K562 (cell line): ENCODE measurements around the gene SLC38A2. TPM values are rescaled to one million over a fixed set of nuclear protein-coding genes. Genes with fewer than 3 reads are reported as not detected.

Experiments
- ASH1L ChIP-seq: fragments of 450-650 bp; IDR thresholded peaks from 2 replicates; pipeline ENCODE4 v1.6.1; 2018; ENCODE audit warnings: borderline replicate concordance, mild to moderate bottlenecking, low read depth; ENCODE audit not compliant: partially characterized antibody
- BDP1 ChIP-seq: IDR thresholded peaks from 3 replicates; pipeline ENCODE4 v1.6.1; 2011; ENCODE audit not compliant: insufficient read length, insufficient read depth
- CBX2 ChIP-seq: fragments of 200-600 bp; sonication (generic); IDR thresholded peaks from one replicate; pipeline ENCODE4 v1.6.1; 2012; ENCODE audit warnings: mild to moderate bottlenecking, low read length, inconsistent platforms; ENCODE audit not compliant: insufficient read depth, poor library complexity, severe bottlenecking
- CREB1 ChIP-seq, 2 experiments: sonication (generic) in 1 of 2; formaldehyde crosslinking in 1 of 2; IDR thresholded peaks; 2 replicates each; pipeline versions ENCODE4 v1.6.1 to v1.8.0; 2012 to 2022; ENCODE audit warnings: inconsistent platforms in 1 of 2, mild to moderate bottlenecking in 1 of 2, missing genetic modification reagents in 1 of 2, moderate library complexity in 1 of 2
- EP400 ChIP-seq: fragments of 450-650 bp; IDR thresholded peaks from 2 replicates; pipeline ENCODE4 v1.6.1; 2017; ENCODE audit warnings: antibody characterized with exemption, mild to moderate bottlenecking, moderate library complexity
- FOXJ3 ChIP-seq: sonication (generic); formaldehyde crosslinking; IDR thresholded peaks from 2 replicates; pipeline ENCODE4 v1.4.0; 2020; ENCODE audit warnings: mild to moderate bottlenecking, missing genetic modification reagents
- MCM7 ChIP-seq, 2 experiments: fragments of 450-650 bp; IDR thresholded peaks; 2 replicates each; pipeline ENCODE4 v1.6.1; 2016 to 2018
- NFIC ChIP-seq: fragments of 450-650 bp; IDR thresholded peaks from 2 replicates; pipeline ENCODE4 v1.6.1; 2017; ENCODE audit warnings: mild to moderate bottlenecking, inconsistent platforms
- SRSF9 ChIP-seq: fragments of 200-400 bp; formaldehyde crosslinking; IDR thresholded peaks from 2 replicates; pipeline ENCODE4 v1.6.1; 2017; ENCODE audit warnings: low read depth, low read length, borderline replicate concordance
- TOE1 ChIP-seq, 2 experiments: fragments of 450-650 bp in 1 of 2; sonication (generic) in 1 of 2; formaldehyde crosslinking in 1 of 2; IDR thresholded peaks; 2 replicates each; pipeline versions ENCODE4 v1.7.1 to v1.8.0; 2016 to 2022; ENCODE audit warnings: borderline replicate concordance in 2 of 2, mild to moderate bottlenecking in 2 of 2, antibody characterized with exemption in 1 of 2, inconsistent platforms in 1 of 2, low read depth in 1 of 2, missing genetic modification reagents in 1 of 2, moderate library complexity in 1 of 2
- ZNF263 ChIP-seq: sonication (generic); formaldehyde crosslinking; IDR thresholded peaks from 2 replicates; pipeline ENCODE4 v1.8.0; 2022; ENCODE audit warnings: mild to moderate bottlenecking, missing genetic modification reagents, borderline replicate concordance
- ZNF282 ChIP-seq: sonication (generic); formaldehyde crosslinking; IDR thresholded peaks from 2 replicates; pipeline ENCODE4 v1.8.1; 2023; ENCODE audit warnings: missing genetic modification reagents
- ZNF589 ChIP-seq: fragments of 200-800 bp; sonication (Bioruptor generic); IDR thresholded peaks from 2 replicates; pipeline ENCODE4 v1.6.1; 2016; ENCODE audit warnings: low read depth, missing genetic modification characterization, missing compliant biosample characterization
- polyA plus RNA-seq, 8 experiments: library from polyadenylated mRNA; depleted of rRNA in 4 of 8; stranded (reverse) in 5 of 8; unstranded in 3 of 8; fragments of >200 nt; fragmentation: Nextera tagmentation in 2 of 8; fragmentation: Illumina TruSeq in 1 of 8; extraction: Ambion mirVana in 2 of 8; extraction: Trizol in 1 of 8; gene quantifications; 2 replicates each; pipeline versions ENCODE4 v1.2.1 to v1.2.3, GENCODE V29; 2011 to 2014; ENCODE audit warnings: inconsistent platforms in 1 of 8, missing spikeins in 1 of 8
- total RNA-seq, 7 experiments: library from RNA; depleted of rRNA in 6 of 7; stranded (reverse); fragments of >200 nt in 6 of 7; fragmentation: Illumina TruSeq in 2 of 7; extraction: Trizol in 2 of 7; gene quantifications; 2 replicates each; pipeline versions ENCODE4 v1.2.1 to v1.2.3, GENCODE V29; 2011 to 2021; ENCODE audit warnings: low replicate concordance in 1 of 7
- TF ChIP-seq, protein P1 (sequence below): fragments of 450-650 bp; IDR thresholded peaks from 2 replicates; pipeline ENCODE4 v1.6.1; 2016
- TF ChIP-seq, protein P2 (sequence below), 2 experiments: fragments of 200-800 bp in 1 of 2; sonication (Bioruptor generic) in 1 of 2; sonication (generic) in 1 of 2; formaldehyde crosslinking in 1 of 2; IDR thresholded peaks in 1 of 2; conservative IDR thresholded peaks in 1 of 2; 2 replicates each; pipeline versions ENCODE4 v1.5.0 to v1.6.1; 2016 to 2020; ENCODE audit warnings: missing compliant biosample characterization in 1 of 2, missing genetic modification characterization in 1 of 2, missing genetic modification reagents in 1 of 2
- TF ChIP-seq, protein P3 (sequence below): fragments of 250-450 bp; sonication (Bioruptor Pico); IDR thresholded peaks from 2 replicates; pipeline ENCODE4 v1.8.0; 2021; ENCODE audit warnings: mild to moderate bottlenecking, moderate library complexity
- TF ChIP-seq, protein P4 (sequence below), 2 experiments: IDR thresholded peaks; 2 replicates each; pipeline ENCODE4 v1.6.1; 2012; ENCODE audit warnings: improper control_type of control experiment in 2 of 2, low read depth in 2 of 2, low read length in 2 of 2, borderline replicate concordance in 1 of 2
- TF ChIP-seq, protein P5 (sequence below): fragments of 450-650 bp; IDR thresholded peaks from one replicate; pipeline ENCODE4 v1.6.1; 2018; ENCODE audit warnings: mild to moderate bottlenecking, moderate library complexity; ENCODE audit not compliant: partially characterized antibody

SLC38A2 gene
- total and polyA plus RNA-seq, 9 of the 15 experiments (the other 6 are each of a cell fraction or from before 2014, with no cell fraction given): 98.7 to 292 (median 143) TPM

DNA sequence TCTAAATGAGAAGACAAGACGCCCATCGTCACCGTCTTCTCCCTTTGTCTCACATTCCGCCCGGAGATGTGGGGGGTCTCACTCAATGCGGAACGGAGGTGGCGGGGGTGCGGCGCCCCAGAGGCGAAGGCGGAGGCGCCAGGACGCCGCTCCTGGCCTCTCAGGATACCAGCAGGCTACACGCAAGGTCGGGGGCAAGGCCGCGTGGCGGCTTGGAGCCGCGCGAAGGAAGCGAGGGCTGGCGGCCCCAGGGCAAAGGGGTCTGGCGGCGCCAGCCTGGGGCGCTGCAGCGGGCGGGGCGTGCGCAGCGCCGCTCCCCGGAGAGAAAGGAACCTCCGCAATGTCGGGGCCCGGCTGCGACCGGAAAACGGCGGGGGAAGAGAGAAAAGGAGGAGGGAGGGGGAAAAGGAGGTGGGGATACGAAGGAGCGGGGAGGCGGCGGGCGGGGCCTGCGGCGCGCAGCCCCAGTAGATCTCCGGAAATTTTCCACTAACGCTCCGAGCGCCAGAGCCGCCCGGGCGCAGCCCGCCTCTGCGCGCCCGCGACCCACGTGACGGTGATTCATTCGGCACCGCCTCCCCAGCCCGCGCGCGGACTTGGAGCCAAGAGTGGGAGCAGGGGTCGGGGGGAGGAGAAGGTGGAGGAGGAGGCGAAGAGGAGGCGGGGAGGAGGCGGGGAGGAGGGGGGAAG, 10.5 kb upstream of the SLC38A2 start (continued):
- TF ChIP-seq, protein P1, sequence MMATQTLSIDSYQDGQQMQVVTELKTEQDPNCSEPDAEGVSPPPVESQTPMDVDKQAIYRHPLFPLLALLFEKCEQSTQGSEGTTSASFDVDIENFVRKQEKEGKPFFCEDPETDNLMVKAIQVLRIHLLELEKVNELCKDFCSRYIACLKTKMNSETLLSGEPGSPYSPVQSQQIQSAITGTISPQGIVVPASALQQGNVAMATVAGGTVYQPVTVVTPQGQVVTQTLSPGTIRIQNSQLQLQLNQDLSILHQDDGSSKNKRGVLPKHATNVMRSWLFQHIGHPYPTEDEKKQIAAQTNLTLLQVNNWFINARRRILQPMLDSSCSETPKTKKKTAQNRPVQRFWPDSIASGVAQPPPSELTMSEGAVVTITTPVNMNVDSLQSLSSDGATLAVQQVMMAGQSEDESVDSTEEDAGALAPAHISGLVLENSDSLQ: no peak
- TF ChIP-seq ASH1L (no peak), TOE1 (IDR thresholded peaks at IDR 0.05; ENCODE audit: borderline replicate concordance) (peak; percentile 83; the same call in 1 of the 2 replicates), TOE1 (CRISPR knock-in tag; IDR thresholded peaks at IDR 0.05; ENCODE audit: borderline replicate concordance, low read depth) (no peak), BDP1 (no peak), CBX2 (no peak), EP400 (no peak), CREB1 (IDR thresholded peaks at IDR 0.05) (no peak), CREB1 (CRISPR knock-in tag; IDR thresholded peaks at IDR 0.05) (no peak), ZNF589 (CRISPR knock-in tag) (peak; percentile 85), NFIC (peak; percentile 67; the same call in 1 of the 2 replicates), MCM7 (IDR thresholded peaks at IDR 0.05) (no peak), ZNF263 (CRISPR knock-in tag) (no peak), SRSF9 (no peak), ZNF282 (CRISPR knock-in tag) (no peak), FOXJ3 (no peak)
- TF ChIP-seq, protein P2, sequence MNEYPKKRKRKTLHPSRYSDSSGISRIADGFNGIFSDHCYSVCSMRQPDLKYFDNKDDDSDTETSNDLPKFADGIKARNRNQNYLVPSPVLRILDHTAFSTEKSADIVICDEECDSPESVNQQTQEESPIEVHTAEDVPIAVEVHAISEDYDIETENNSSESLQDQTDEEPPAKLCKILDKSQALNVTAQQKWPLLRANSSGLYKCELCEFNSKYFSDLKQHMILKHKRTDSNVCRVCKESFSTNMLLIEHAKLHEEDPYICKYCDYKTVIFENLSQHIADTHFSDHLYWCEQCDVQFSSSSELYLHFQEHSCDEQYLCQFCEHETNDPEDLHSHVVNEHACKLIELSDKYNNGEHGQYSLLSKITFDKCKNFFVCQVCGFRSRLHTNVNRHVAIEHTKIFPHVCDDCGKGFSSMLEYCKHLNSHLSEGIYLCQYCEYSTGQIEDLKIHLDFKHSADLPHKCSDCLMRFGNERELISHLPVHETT (CRISPR knock-in tag; conservative IDR thresholded peaks at IDR 0.05 in 1 of 2, IDR thresholded peaks at IDR 0.05 in 1 of 2): peak in 1 of 2 experiments; percentile 82; a peak in 2 of 4 replicates
- TF ChIP-seq, protein P3, sequence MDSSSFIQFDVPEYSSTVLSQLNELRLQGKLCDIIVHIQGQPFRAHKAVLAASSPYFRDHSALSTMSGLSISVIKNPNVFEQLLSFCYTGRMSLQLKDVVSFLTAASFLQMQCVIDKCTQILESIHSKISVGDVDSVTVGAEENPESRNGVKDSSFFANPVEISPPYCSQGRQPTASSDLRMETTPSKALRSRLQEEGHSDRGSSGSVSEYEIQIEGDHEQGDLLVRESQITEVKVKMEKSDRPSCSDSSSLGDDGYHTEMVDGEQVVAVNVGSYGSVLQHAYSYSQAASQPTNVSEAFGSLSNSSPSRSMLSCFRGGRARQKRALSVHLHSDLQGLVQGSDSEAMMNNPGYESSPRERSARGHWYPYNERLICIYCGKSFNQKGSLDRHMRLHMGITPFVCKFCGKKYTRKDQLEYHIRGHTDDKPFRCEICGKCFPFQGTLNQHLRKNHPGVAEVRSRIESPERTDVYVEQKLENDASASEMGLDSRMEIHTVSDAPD (CRISPR knock-in tag): no peak
- TF ChIP-seq, protein P4, sequence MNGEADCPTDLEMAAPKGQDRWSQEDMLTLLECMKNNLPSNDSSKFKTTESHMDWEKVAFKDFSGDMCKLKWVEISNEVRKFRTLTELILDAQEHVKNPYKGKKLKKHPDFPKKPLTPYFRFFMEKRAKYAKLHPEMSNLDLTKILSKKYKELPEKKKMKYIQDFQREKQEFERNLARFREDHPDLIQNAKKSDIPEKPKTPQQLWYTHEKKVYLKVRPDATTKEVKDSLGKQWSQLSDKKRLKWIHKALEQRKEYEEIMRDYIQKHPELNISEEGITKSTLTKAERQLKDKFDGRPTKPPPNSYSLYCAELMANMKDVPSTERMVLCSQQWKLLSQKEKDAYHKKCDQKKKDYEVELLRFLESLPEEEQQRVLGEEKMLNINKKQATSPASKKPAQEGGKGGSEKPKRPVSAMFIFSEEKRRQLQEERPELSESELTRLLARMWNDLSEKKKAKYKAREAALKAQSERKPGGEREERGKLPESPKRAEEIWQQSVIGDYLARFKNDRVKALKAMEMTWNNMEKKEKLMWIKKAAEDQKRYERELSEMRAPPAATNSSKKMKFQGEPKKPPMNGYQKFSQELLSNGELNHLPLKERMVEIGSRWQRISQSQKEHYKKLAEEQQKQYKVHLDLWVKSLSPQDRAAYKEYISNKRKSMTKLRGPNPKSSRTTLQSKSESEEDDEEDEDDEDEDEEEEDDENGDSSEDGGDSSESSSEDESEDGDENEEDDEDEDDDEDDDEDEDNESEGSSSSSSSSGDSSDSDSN (IDR thresholded peaks at IDR 0.05; ENCODE audit: borderline replicate concordance in 1 of 2, low read depth in 2 of 2, low read length in 2 of 2): peak in 1 of 2 experiments; percentile 22; a peak in 2 of 4 replicates
- TF ChIP-seq, protein P5, sequence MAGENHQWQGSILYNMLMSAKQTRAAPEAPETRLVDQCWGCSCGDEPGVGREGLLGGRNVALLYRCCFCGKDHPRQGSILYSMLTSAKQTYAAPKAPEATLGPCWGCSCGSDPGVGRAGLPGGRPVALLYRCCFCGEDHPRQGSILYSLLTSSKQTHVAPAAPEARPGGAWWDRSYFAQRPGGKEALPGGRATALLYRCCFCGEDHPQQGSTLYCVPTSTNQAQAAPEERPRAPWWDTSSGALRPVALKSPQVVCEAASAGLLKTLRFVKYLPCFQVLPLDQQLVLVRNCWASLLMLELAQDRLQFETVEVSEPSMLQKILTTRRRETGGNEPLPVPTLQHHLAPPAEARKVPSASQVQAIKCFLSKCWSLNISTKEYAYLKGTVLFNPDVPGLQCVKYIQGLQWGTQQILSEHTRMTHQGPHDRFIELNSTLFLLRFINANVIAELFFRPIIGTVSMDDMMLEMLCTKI: no peak
